GM23338 (cell line): ENCODE measurements around the gene TRUB2. TPM values are rescaled to one million over a fixed set of nuclear protein-coding genes. Genes with fewer than 3 reads are reported as not detected.

Source experiments
- ATAC-seq: fragments of 200-7000 bp; cut with Tn5 transposase; 3 replicates; pipeline ENCODE4 v1.9.1; 2020
- DNase-seq: peaks from one replicate; pipeline ENCODE4 v3.0.0-alpha.2; 2015; ENCODE audit warnings: low spot score
- H2AFZ ChIP-seq: fragments of 200-600 bp; sonication (generic); 2 replicates; pipeline ENCODE4 v1.8.0; 2016; ENCODE audit warnings: antibody characterized with exemption, mild to moderate bottlenecking, moderate library complexity
- H3F3A ChIP-seq: fragments of 200-600 bp; sonication (generic); replicated peaks from 2 replicates; pipeline ENCODE4 v1.8.0; 2017; ENCODE audit warnings: antibody characterized with exemption, mixed run types, low read depth
- H3K27ac ChIP-seq: fragments of 200-600 bp; sonication (generic); 2 replicates; pipeline ENCODE4 v1.6.1; 2016; ENCODE audit warnings: low read depth
- H3K27me3 ChIP-seq: fragments of 200-600 bp; sonication (generic); 2 replicates; pipeline ENCODE4 v1.8.0; 2016; ENCODE audit warnings: mild to moderate bottlenecking, mixed run types, moderate library complexity; ENCODE audit not compliant: insufficient read depth
- H3K36me3 ChIP-seq: fragments of 200-600 bp; sonication (generic); 2 replicates; pipeline ENCODE4 v1.8.0; 2016; ENCODE audit warnings: mild to moderate bottlenecking; ENCODE audit not compliant: insufficient read depth
- H3K4me1 ChIP-seq: fragments of 200-600 bp; sonication (generic); 2 replicates; pipeline ENCODE4 v1.8.0; 2016; ENCODE audit warnings: mild to moderate bottlenecking, moderate library complexity; ENCODE audit not compliant: insufficient read depth
- H3K4me2 ChIP-seq: fragments of 200-600 bp; sonication (generic); 2 replicates; pipeline ENCODE4 v1.7.1; 2017; ENCODE audit warnings: mixed run types
- H3K4me3 ChIP-seq: fragments of 200-600 bp; sonication (generic); 2 replicates; pipeline ENCODE4 v1.6.1; 2016; ENCODE audit warnings: mixed run types
- H3K79me2 ChIP-seq: fragments of 200-600 bp; sonication (generic); replicated peaks from 2 replicates; pipeline ENCODE4 v1.8.0; 2017; ENCODE audit warnings: mild to moderate bottlenecking; ENCODE audit not compliant: insufficient read depth
- H3K9me2 ChIP-seq: fragments of 200-600 bp; sonication (generic); 2 replicates; pipeline ENCODE4 v1.8.0; 2017; ENCODE audit not compliant: insufficient read depth
- H4K20me1 ChIP-seq: fragments of 200-600 bp; sonication (generic); replicated peaks from 2 replicates; pipeline ENCODE4 v1.8.0; 2017; ENCODE audit warnings: mild to moderate bottlenecking; ENCODE audit not compliant: insufficient read depth
- H3K27ac Mint-ChIP-seq: 2 replicates; pipeline ENCODE4 v1.8.0; 2020; ENCODE audit warnings: inconsistent platforms, mild to moderate bottlenecking, moderate library complexity, mixed read lengths
- H3K27me3 Mint-ChIP-seq: 3 replicates; pipeline ENCODE4 v1.8.0; 2022; ENCODE audit warnings: low read depth, mild to moderate bottlenecking, moderate library complexity, mixed read lengths, inconsistent platforms; ENCODE audit not compliant: insufficient read depth, poor library complexity
- H3K36me3 Mint-ChIP-seq: 3 replicates; pipeline ENCODE4 v1.8.0; 2021; ENCODE audit warnings: low read depth, mild to moderate bottlenecking, inconsistent platforms, moderate library complexity, mixed read lengths
- H3K4me1 Mint-ChIP-seq: 3 replicates; pipeline ENCODE4 v1.8.0; 2020; ENCODE audit warnings: mild to moderate bottlenecking, inconsistent platforms, mixed read lengths
- H3K4me3 Mint-ChIP-seq: 3 replicates; pipeline ENCODE4 v1.8.0; 2021; ENCODE audit warnings: moderate library complexity, mild to moderate bottlenecking, inconsistent platforms, mixed read lengths
- H3K9me3 Mint-ChIP-seq: 3 replicates; pipeline ENCODE4 v1.8.0; 2020; ENCODE audit warnings: moderate library complexity, mild to moderate bottlenecking, inconsistent platforms, mixed read lengths
- CREB1 ChIP-seq: fragments of 250-450 bp; sonication (Bioruptor Pico); IDR thresholded peaks from 2 replicates; pipeline ENCODE4 v1.5.0; 2020; ENCODE audit warnings: low read depth, mild to moderate bottlenecking, moderate library complexity
- EZH2 ChIP-seq: fragments of 200-600 bp; sonication (generic); IDR thresholded peaks from one replicate; pipeline ENCODE4 v1.8.0; 2017; ENCODE audit warnings: antibody characterized with exemption, mild to moderate bottlenecking, low read depth; ENCODE audit not compliant: unreplicated experiment
- EZH2phosphoT487 ChIP-seq: fragments of 200-600 bp; sonication (generic); IDR thresholded peaks from one replicate; pipeline ENCODE4 v1.8.1; 2018; ENCODE audit warnings: antibody characterized with exemption; ENCODE audit not compliant: unreplicated experiment
- JUNB ChIP-seq: IDR thresholded peaks from one replicate; pipeline ENCODE4 v1.6.1; 2016; ENCODE audit warnings: antibody characterized with exemption; ENCODE audit not compliant: unreplicated experiment
- NANOG ChIP-seq: IDR thresholded peaks from 2 replicates; pipeline ENCODE4 v1.6.1; 2016; ENCODE audit warnings: antibody characterized with exemption, borderline replicate concordance
- POLR2AphosphoS5 ChIP-seq: IDR thresholded peaks from 2 replicates; pipeline ENCODE4 v1.6.1; 2016; ENCODE audit warnings: antibody characterized with exemption, low read depth
- STAT1 ChIP-seq: IDR thresholded peaks from one replicate; pipeline ENCODE4 v1.6.1; 2016; ENCODE audit warnings: antibody characterized with exemption; ENCODE audit not compliant: unreplicated experiment
- ZNF114 ChIP-seq: fragments of 250-450 bp; sonication (Bioruptor Pico); IDR thresholded peaks from 2 replicates; pipeline ENCODE4 v1.5.0; 2020; ENCODE audit warnings: mild to moderate bottlenecking, moderate library complexity
- ZNF331 ChIP-seq: fragments of 250-450 bp; sonication (Bioruptor Pico); IDR thresholded peaks from 2 replicates; pipeline ENCODE4 v1.5.0; 2020; ENCODE audit warnings: low read depth, mild to moderate bottlenecking, moderate library complexity
- polyA plus RNA-seq: library from polyadenylated mRNA; unstranded; fragments of >200 nt; fragmentation: Nextera tagmentation; extraction: Ambion mirVana; gene quantifications from 2 replicates; pipeline ENCODE4 v1.2.1, GENCODE V29; 2016
- total RNA-seq: library from RNA; depleted of rRNA; stranded (reverse); fragments of >200 nt; shearing (Covaris generic); gene quantifications from 2 replicates; pipeline ENCODE4 v1.2.3, GENCODE V29; 2014
- TF ChIP-seq, protein P1 (sequence below), 2 experiments: fragments of 200-600 bp in 1 of 2; sonication (generic) in 1 of 2; conservative IDR thresholded peaks; 2 replicates each; pipeline versions ENCODE4 v1.5.1 to v1.6.1; 2016 to 2017; ENCODE audit warnings: antibody characterized with exemption in 2 of 2, low read depth in 2 of 2, mild to moderate bottlenecking in 2 of 2, moderate library complexity in 1 of 2
- TF ChIP-seq, protein P2 (sequence below): IDR thresholded peaks from 2 replicates; pipeline ENCODE4 v1.6.1; 2016; ENCODE audit warnings: antibody characterized with exemption
- TF ChIP-seq, protein P3 (sequence below): IDR thresholded peaks from one replicate; pipeline ENCODE4 v1.6.1; 2018; ENCODE audit warnings: antibody characterized with exemption; ENCODE audit not compliant: unreplicated experiment

The TRUB2 gene
- total and polyA plus RNA-seq, 2 experiments from 2014 or later: 15.4 to 31.4 TPM

DNA sequence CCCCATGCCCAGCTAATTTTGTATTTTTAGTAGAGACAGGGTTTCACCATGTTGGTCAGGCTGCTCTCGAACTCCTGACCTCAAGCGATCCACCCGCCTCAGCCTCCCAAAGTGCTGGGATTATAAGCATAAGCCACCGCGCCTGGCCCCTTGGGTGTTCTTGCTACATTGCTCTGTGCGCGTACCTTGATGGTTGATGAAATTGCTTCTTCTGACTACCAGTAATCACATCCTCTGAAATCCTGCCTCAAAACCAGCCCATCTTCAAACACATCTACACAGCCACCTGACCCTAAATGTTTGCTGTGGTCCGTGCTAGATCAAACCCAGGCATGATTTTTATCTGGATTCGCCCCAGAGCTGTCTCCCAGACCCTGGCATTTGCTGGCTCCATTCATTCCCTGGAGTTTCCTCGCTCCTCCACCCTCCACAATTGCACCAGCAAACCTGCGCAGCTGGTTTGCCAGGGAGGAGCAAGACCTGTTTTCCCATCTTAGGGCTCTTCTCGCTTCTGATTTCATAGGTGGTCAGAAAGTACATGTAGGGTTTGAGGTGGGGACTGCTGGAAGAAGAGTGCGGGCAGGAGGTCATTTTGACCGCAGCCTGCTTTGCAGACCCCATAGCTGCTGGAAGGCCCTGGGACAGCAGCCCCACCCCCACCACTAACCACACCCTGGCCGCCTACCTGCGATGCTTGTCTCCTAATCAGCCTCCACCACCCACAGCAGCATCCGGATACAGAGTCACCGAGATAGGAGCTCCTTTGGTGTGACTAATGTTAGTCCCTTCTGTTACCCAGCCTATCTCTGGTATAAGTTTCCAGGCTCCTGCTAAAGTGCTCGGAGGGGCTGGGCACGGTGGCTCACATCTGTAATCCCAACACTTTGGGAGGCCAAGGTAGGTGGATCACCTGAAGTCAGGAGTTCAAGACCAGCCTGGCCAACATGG, 23.4 kb downstream of the TRUB2 start:
- no peak overlapping the region for H3K4me2 ChIP-seq
- no peak overlapping the region for H3K4me3 ChIP-seq
- H3K27ac ChIP-seq: no peak overlapping the region
- no peaks in the 10 kb centered on the region; the same call in 1 of the 2 replicates for H3K4me1 ChIP-seq
- DNase-seq (no peak), ATAC-seq (no peak)
- H2AFZ ChIP-seq: no peak overlapping the region
- peaks cover 3% of the 10 kb centered on the region; the same call in 2 of the 3 replicates for H3K4me1 Mint-ChIP-seq
- no peaks in the 10 kb centered on the region for H3K9me2 ChIP-seq
- H3F3A ChIP-seq: 0 out of 2 replicates have a peak, but pooled peaks cover 2% of the 10 kb centered on the region
- no peaks in the 10 kb centered on the region for H3K27me3 ChIP-seq
- H3K9me3 Mint-ChIP-seq: no peaks in the 10 kb centered on the region
- H4K20me1 ChIP-seq: no peaks in the 10 kb centered on the region
- H3K36me3 Mint-ChIP-seq: no peaks in the 10 kb centered on the region
- no peak overlapping the region for H3K4me3 Mint-ChIP-seq
- H3K27ac Mint-ChIP-seq: no peak overlapping the region
- no peaks in the 10 kb centered on the region for H3K36me3 ChIP-seq
- peaks cover 11% of the 10 kb centered on the region for H3K27me3 Mint-ChIP-seq
- TF ChIP-seq ZNF114 (CRISPR knock-in tag) (no peak), STAT1 (no peak), JUNB (no peak), NANOG (no peak), POLR2AphosphoS5 (no peak), ZNF331 (CRISPR knock-in tag) (no peak), EZH2phosphoT487 (no peak), CREB1 (no peak), EZH2 (no peak)
- TF ChIP-seq, protein P1, sequence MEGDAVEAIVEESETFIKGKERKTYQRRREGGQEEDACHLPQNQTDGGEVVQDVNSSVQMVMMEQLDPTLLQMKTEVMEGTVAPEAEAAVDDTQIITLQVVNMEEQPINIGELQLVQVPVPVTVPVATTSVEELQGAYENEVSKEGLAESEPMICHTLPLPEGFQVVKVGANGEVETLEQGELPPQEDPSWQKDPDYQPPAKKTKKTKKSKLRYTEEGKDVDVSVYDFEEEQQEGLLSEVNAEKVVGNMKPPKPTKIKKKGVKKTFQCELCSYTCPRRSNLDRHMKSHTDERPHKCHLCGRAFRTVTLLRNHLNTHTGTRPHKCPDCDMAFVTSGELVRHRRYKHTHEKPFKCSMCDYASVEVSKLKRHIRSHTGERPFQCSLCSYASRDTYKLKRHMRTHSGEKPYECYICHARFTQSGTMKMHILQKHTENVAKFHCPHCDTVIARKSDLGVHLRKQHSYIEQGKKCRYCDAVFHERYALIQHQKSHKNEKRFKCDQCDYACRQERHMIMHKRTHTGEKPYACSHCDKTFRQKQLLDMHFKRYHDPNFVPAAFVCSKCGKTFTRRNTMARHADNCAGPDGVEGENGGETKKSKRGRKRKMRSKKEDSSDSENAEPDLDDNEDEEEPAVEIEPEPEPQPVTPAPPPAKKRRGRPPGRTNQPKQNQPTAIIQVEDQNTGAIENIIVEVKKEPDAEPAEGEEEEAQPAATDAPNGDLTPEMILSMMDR (conservative IDR thresholded peaks at IDR 0.05; ENCODE audit: low read depth in 2 of 2): no peak
- TF ChIP-seq, protein P2, sequence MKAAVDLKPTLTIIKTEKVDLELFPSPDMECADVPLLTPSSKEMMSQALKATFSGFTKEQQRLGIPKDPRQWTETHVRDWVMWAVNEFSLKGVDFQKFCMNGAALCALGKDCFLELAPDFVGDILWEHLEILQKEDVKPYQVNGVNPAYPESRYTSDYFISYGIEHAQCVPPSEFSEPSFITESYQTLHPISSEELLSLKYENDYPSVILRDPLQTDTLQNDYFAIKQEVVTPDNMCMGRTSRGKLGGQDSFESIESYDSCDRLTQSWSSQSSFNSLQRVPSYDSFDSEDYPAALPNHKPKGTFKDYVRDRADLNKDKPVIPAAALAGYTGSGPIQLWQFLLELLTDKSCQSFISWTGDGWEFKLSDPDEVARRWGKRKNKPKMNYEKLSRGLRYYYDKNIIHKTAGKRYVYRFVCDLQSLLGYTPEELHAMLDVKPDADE: no peak
- no peaks in the 10 kb centered on the region for H3K79me2 ChIP-seq

DNA sequence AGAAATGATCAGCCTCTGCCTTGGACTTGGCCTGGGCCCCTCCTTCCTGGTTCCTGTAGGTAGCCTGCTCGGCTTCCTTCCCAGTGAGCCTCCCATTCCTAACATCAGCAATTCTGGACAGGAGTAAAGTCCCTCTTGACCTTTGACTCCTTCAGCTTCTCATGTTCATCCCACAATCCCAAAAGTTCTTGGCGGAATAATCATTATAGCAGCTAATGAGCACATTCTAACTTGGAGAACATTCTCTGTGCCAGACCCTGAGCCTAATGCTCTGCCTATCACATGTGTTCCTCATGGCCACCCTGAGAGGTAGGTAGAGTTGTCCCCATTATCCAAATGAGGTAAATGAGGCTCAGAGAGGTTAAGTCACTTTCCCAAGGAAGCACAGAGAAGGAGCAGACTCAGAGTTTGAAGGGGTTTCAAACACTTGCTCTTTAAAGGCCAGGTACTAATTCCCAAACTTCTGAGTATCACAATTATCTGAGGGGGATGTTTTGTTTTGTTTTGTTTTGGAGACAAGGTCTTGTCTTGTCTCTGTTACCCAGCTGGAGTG, 24.9 kb downstream of the TRUB2 start:
- DNase-seq: no peak
- Mint-ChIP-seq H3K9me3 (no peaks in the 10 kb centered on the region), H3K4me1 (peaks cover 3% of the 10 kb centered on the region; the same call in 2 of the 3 replicates), H3K36me3 (no peaks in the 10 kb centered on the region), H3K4me3 (no peak overlapping the region), H3K27me3 (peaks cover 9% of the 10 kb centered on the region), H3K27ac (no peak overlapping the region)
- no peak for ATAC-seq
- Histone ChIP-seq H3K27ac (no peak overlapping the region), H2AFZ (no peak overlapping the region), H3K4me3 (no peak overlapping the region), H3K27me3 (no peaks in the 10 kb centered on the region), H3K4me2 (no peak overlapping the region), H3K36me3 (no peaks in the 10 kb centered on the region), H3K9me2 (no peaks in the 10 kb centered on the region), H4K20me1 (no peaks in the 10 kb centered on the region), H3F3A (0 out of 2 replicates have a peak, but pooled peaks cover 2% of the 10 kb centered on the region), H3K79me2 (no peaks in the 10 kb centered on the region), H3K4me1 (no peaks in the 10 kb centered on the region; the same call in 1 of the 2 replicates)
- TF ChIP-seq NANOG: no peak
- TF ChIP-seq ZNF114 (CRISPR knock-in tag): no peak
- TF ChIP-seq EZH2: no peak
- TF ChIP-seq STAT1: no peak
- TF ChIP-seq ZNF331 (CRISPR knock-in tag): no peak
- TF ChIP-seq EZH2phosphoT487: no peak
- TF ChIP-seq CREB1: no peak
- TF ChIP-seq, protein P3, sequence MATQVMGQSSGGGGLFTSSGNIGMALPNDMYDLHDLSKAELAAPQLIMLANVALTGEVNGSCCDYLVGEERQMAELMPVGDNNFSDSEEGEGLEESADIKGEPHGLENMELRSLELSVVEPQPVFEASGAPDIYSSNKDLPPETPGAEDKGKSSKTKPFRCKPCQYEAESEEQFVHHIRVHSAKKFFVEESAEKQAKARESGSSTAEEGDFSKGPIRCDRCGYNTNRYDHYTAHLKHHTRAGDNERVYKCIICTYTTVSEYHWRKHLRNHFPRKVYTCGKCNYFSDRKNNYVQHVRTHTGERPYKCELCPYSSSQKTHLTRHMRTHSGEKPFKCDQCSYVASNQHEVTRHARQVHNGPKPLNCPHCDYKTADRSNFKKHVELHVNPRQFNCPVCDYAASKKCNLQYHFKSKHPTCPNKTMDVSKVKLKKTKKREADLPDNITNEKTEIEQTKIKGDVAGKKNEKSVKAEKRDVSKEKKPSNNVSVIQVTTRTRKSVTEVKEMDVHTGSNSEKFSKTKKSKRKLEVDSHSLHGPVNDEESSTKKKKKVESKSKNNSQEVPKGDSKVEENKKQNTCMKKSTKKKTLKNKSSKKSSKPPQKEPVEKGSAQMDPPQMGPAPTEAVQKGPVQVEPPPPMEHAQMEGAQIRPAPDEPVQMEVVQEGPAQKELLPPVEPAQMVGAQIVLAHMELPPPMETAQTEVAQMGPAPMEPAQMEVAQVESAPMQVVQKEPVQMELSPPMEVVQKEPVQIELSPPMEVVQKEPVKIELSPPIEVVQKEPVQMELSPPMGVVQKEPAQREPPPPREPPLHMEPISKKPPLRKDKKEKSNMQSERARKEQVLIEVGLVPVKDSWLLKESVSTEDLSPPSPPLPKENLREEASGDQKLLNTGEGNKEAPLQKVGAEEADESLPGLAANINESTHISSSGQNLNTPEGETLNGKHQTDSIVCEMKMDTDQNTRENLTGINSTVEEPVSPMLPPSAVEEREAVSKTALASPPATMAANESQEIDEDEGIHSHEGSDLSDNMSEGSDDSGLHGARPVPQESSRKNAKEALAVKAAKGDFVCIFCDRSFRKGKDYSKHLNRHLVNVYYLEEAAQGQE: no peak
